Measurements from ENCODE around the gene DNAH14.

DNA sequence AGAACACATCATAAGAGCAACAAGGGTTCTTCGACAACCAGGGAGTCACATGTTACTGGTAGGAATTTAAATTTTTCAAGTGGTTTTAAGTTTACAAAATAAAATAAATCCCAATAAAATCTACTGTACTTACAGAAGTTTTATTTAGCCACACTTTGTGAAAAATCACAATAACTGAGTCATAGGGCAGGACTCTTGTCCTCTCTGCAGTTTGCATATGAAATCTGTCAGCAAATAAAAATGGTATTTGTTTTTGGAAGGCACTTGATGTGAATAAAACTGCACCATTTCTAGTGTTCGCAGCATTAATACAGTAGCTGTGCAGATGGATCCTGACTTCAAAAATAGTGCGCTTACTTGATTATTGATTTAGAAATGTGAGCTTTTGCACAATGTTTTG is 348.0 kb downstream of the DNAH14 start:
- TF ChIP-seq, protein P1, sequence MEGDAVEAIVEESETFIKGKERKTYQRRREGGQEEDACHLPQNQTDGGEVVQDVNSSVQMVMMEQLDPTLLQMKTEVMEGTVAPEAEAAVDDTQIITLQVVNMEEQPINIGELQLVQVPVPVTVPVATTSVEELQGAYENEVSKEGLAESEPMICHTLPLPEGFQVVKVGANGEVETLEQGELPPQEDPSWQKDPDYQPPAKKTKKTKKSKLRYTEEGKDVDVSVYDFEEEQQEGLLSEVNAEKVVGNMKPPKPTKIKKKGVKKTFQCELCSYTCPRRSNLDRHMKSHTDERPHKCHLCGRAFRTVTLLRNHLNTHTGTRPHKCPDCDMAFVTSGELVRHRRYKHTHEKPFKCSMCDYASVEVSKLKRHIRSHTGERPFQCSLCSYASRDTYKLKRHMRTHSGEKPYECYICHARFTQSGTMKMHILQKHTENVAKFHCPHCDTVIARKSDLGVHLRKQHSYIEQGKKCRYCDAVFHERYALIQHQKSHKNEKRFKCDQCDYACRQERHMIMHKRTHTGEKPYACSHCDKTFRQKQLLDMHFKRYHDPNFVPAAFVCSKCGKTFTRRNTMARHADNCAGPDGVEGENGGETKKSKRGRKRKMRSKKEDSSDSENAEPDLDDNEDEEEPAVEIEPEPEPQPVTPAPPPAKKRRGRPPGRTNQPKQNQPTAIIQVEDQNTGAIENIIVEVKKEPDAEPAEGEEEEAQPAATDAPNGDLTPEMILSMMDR (IDR thresholded peaks at IDR 0.05 in 4 of 5, conservative IDR thresholded peaks at IDR 0.05 in 1 of 5), result no peak
- TF ChIP-seq POLR2A (IDR thresholded peaks at IDR 0.05), result no peak
